Stromal cell of bone marrow (primary cell): ENCODE data around the gene DYNLT4.
"Not testable (repeated sequence)": the region's sequence is repeated elsewhere in the genome, so short reads cannot be mapped to it uniquely, and the experiment has no call there.

Experiments
- DNase-seq: peaks from one replicate; pipeline ENCODE4 v3.0.0-alpha.2; 2012; ENCODE audit warnings: low read depth

Gene DYNLT4

DNA sequence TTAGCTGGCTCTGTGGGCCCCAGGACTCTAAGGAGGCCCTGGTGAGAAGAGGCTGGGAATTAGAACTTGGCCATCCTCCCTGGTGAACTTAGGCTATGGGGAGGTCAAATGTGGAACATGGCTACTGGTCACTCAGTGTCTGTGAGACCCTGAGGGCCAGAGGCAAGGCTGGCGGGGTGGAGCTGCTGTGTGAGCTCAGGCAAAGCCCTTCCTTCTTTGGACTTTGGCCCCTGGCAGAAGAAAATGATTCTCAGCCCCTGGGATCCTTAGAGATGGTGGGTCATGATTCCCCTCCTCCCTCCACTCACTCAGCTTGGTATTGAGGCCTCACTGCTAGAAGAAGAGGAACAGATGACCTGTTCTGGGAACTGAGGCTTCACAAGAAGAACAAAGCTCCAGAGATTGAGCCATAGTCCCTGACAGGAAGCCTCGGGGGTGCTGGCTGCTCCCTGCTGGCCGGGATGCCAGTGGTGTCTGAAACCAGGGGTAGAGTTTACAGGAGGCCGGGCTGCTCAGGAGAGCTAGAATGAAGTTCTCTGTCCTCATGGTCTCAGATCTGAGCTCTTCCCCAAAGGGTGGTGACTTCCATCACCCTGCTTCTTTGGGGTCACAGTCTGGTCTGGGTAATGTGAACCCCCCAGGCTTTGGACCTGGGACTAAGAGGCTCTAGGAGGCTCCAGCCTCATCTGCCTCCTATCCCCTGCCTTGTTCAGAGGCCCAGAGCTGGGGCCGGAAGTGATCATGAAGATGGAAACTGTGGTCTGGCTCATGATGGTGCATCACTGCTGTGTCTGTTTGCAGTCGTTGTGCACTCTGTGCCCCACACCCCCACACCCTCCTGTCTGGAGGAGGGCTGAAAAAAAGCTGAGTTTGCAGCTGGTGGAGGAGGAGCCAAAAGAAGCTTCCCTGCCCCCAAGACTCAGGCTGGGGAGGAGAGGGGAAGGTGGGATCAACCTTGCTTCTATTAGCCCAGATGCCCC is 2.1 kb upstream of the DYNLT4 start:
- DNase-seq: peak; percentile 73

GRCh38 chr1:44808063-44808937 is 1.1 kb upstream of the DYNLT4 start, which contains the start of gene BTBD19:
Gene BTBD19 (plus strand): TSS chr1:44808523. CDS start chr1:44808821, 298 bp downstream.
- DNase-seq: peak; percentile 88

DNA sequence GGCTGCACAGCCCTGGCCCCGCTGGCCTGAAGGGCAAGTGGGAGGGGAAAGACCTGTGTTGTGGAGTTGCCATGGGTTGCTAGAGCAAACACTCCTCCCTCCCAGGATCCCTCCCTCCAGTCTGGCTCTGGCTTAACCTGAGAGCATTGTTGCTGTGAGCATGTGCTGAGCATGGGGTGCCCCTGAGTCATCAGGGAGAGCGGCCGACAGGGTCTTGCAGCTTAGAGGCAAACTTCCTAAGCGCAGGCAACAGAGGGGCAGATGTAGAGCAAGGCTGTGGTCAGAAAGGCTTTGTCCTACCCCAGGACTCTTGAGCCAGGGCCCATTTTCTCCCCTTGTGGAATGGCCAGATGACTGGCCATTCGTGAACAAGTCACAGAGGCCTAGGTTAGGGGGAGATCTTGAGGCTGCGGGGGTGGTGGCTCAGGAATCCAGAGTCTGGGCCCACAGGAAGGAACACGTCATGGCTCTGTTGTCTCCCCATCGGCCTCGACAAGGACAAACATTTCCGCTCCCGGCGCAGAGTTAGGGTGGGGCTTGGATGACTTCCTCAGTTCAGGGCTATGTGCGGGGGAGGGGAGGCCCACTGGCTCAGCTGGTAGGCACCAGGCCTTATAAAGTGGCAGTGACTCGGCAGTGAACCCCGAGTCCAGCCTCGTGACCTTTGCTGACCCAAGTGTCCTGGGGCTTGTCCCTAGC is 362 bp upstream of the DYNLT4 start:
- DNase-seq: peak; percentile 100

DNA sequence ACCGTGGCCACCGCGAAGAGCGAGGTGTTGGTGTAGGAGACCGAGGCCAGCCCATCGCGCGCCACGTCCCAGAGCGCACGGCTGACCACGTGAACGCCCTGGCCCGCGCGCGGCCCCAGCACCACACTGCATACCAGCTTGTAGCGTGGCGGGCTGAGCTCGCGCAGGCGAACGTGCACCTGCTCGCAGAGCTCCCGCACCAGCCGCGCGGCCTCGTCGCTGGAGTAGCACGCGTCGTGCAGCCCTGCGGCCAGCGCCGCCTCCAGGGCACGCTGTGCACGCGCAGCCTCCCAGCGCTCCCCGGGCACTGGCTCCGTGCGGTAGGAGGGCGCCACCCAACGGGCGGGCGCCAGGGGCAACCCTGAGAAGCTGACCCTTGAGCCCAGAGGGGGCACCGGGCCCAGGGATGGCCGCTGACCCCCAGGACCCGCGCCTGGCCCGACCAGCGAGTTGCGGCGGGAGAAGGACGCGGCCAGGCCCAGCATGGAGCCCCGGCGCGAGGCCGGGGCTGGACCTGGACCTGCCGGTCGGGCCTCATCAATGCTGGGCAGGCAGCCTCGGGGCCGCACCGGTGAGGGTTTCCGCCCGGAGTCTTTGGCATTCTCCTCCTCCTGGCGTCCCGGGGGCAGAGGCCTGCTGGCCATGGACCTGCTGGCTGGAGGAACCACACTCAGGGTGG is 987 bp downstream of the DYNLT4 start:
- no peak for DNase-seq

DNA sequence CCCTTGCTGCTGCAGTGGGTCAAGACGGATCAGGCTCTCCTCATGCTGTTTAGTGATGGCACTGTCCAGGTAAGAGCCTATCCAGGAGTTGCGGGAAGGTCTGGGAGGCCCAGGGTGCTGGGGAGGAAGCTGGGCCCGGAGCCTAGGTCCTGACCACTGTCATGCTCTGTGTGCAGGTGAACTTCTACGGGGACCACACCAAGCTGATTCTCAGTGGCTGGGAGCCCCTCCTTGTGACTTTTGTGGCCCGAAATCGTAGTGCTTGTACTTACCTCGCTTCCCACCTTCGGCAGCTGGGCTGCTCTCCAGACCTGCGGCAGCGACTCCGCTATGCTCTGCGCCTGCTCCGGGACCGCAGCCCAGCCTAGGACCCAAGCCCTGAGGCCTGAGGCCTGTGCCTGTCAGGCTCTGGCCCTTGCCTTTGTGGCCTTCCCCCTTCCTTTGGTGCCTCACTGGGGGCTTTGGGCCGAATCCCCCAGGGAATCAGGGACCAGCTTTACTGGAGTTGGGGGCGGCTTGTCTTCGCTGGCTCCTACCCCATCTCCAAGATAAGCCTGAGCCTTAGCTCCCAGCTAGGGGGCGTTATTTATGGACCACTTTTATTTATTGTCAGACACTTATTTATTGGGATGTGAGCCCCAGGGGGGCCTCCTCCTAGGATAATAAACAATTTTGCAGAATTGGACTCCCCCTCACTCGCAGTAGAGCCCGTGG is 1.7 kb downstream of the DYNLT4 start:
- DNase-seq: no peak

- DNase-seq: no peak
Measured at GRCh38 chr1:44803312-44804095, 3.6 kb downstream of the DYNLT4 start.

GRCh38 chr1:44803062-44803311 is 4.2 kb downstream of the DYNLT4 start:
- DNase-seq: no peak

- no peak for DNase-seq
Measured at GRCh38 chr1:44802306-44803061, 4.7 kb downstream of the DYNLT4 start.

DNA sequence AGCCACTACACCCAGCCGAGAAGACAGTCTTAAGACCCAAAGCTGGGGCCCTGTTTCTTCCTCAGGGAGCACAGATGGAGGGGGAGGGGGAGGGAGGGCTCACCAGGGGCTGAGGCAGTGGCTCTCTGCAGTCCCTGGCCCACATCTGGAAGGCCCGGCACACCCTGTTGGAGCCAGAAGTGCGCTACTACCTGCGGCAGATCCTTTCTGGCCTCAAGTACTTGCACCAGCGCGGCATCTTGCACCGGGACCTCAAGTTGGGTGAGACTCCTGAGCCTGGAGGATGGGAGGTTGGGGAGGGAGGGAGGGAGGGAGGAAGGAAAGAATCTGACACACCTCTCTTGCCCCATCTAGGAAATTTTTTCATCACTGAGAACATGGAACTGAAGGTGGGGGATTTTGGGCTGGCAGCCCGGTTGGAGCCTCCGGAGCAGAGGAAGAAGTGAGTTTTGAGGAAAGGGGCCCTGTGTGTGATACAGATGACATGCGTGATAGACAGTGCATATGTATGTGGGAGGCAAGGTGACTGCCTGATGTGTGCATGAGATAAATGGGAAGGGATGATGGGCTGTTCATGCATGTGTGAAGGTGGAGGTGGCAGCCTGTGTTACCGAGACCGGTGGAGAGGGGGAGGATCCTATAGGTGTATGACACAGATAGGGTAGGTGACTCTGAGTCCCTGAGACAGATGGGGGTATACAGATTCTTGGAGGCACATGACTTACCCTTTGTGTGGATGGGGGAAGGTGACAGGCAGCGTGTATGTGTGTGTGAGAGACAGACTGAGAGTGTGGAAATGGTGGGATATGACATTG is 5.5 kb downstream of the DYNLT4 start:
- DNase-seq: no peak

- DNase-seq: peak; percentile 95
Measured at GRCh38 chr1:44799770-44800584, 7.2 kb downstream of the DYNLT4 start, which contains the start of gene PLK3. Gene PLK3 (plus strand): TSS chr1:44800377. CDS start chr1:44800464, 87 bp downstream.

DNA sequence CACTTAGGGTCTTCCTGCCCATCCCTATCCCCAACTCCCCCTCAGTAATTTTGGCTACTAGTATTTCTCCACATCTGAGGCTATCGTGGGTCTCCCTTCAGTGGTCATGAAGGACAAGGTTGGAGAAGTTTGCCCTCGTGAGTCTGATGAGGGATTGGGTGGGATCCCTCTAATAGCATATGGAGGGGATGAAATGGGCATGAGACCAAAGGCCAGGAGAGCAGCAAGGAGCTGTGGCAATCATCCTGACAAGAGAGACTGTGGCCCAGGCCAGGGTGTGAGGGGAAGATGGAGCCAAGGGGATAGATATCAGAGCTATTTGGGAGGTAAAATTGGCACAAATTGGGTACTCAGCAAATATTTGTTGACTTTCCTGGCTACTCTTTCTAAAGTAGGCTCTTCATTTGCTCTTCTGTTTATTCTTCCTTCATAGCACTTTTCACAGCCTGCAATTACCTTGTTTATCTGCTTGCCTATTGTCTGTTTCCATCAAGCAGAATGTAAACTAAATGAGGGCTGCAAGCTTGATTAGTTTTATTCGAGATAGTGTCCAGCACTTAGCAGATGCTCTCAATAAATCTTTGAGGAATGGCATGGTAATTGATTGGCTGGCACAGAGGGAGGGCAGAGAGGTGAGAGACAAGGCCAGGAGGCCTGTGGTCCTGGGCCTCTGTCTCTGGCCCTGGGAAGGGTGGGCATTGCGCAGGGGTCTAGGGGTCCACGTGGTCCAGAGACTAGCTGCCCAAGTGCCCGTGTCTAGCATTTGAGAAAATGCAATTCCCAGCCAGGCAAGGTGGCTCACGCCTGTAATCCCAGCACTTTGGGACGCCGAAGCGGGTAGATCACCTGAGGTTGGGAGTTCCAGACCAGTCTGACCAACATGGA is 8.4 kb downstream of the DYNLT4 start:
- no peak for DNase-seq

DNA sequence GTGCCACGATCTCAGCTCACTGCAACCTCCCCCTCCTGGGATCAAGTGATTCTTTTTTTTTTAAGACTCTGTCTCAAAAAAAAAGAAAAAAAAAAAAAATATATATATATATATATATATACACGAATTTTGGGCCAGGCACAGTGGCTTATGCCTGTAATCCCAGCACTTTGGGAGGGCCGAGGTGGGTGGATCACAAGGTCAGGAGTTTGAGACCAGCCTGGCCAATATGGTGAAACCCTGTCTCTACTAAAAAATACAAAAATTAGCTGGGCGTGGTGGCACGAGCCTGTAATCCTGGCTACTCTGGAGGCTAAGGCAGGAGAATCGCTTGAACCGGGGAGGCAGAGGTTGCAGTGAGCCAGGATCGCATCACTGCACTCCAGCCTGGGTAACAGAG is 9.3 kb downstream of the DYNLT4 start:
- DNase-seq: not testable (repeated sequence)

GRCh38 chr1:44792736-44793502 is 14.2 kb downstream of the DYNLT4 start:
- DNase-seq: no peak

DNA sequence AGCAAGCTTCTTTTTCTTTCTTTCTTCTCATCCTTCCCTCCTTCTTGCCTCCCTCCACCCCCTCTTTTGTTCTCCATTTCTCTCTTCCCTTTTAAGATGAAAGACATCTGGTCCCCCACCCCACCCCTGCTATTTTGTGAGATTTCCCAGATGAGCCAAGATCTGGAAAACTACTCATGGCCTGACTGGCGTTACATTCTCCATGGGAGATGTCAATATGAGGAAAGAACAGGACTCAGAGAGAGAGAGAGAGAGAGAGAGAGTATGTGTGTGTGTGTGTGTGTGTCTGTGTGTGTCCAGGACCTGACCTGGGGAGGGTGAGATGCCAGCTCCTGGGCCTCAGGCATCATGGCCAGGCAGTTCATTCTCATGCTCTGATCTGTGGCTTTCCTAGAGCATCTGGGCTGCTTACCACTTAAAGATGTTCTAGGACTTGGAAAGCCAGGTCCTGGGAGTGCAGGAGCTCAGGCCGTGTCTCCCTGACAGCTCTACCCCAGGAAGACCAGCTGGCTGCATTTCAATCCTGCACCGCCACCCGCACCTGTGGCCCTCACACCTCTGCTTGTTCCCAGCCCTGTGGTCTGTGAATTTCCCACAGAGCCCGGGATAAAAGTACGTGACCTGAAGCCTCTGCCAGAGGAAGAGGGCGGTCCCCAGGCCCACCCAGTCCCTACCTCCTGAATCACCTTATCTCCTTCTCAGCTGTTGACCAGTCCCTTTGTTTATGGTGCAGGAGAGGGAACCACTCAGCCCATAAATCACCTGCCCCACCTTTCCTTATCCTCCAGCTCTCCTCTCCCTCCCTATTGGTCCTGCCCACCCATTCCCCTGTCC is 16.0 kb downstream of the DYNLT4 start:
- DNase-seq: no peak
